ENCODE measurements around the gene UBA52. TPM values are rescaled to one million over a fixed set of nuclear protein-coding genes. Genes with fewer than 3 reads are reported as not detected.

Gene UBA52
- total and polyA plus RNA-seq, 2 donors (not counting 1 experiment from before 2014, with no cell fraction given): 917 to 1,018 TPM

DNA sequence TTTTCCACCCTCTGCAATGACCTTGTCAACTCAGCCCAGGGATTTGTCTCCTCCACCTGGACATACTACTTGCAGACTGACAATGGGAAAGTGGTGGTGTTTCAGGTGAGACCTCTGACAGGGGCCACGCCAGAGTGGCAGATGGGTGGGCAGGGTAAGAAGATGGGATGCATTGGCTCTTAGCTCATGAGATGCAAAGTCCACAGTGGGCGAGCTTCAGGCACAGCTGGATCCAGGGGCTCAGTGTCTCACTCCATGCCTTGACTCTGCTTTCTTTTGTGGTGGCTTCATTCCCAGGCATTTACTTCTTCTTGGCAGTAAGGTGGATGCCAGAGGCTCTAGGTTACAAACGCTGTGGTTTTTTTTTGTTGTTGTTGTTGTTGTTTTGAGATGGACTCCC, 44.4 kb downstream of the UBA52 start:
- Histone ChIP-seq H3K27ac (ENCODE audit: insufficient read depth, low read length) (no peak overlapping the region), H3K27me3 (ENCODE audit: control insufficient read depth, insufficient read depth, low read length) (peaks cover 36% of the 10 kb centered on the region), H3K9ac (ENCODE audit: insufficient read depth, low read length) (no peak overlapping the region), H3K4me3 (replicated peaks in 1 of 4; ENCODE audit: control extremely low read depth in 1 of 4, insufficient read depth in 1 of 4, low read depth in 3 of 4, low read length in 4 of 4) (no peak overlapping the region), H2AFZ (ENCODE audit: low read length) (no peak overlapping the region), H4K20me1 (ENCODE audit: control insufficient read depth, extremely low read depth, insufficient read depth, low read length) (no peaks in the 10 kb centered on the region), H3K4me2 (ENCODE audit: extremely low read depth, insufficient read depth, low read length) (no peak overlapping the region), H3K79me2 (ENCODE audit: control insufficient read depth, insufficient read depth, low read length) (no peaks in the 10 kb centered on the region), H3K9me3 (ENCODE audit: control insufficient read depth, insufficient read depth, low read depth, low read length) (no peaks in the 10 kb centered on the region), H3K4me1 (ENCODE audit: control insufficient read depth, extremely low read depth, insufficient read depth, low read length) (no peaks in the 10 kb centered on the region), H3K36me3 (ENCODE audit: control insufficient read depth, insufficient read depth, low read length) (no peaks in the 10 kb centered on the region)
- no peak for DNase-seq (ENCODE audit: low read depth in 2 of 2)
- TF ChIP-seq, protein P1, sequence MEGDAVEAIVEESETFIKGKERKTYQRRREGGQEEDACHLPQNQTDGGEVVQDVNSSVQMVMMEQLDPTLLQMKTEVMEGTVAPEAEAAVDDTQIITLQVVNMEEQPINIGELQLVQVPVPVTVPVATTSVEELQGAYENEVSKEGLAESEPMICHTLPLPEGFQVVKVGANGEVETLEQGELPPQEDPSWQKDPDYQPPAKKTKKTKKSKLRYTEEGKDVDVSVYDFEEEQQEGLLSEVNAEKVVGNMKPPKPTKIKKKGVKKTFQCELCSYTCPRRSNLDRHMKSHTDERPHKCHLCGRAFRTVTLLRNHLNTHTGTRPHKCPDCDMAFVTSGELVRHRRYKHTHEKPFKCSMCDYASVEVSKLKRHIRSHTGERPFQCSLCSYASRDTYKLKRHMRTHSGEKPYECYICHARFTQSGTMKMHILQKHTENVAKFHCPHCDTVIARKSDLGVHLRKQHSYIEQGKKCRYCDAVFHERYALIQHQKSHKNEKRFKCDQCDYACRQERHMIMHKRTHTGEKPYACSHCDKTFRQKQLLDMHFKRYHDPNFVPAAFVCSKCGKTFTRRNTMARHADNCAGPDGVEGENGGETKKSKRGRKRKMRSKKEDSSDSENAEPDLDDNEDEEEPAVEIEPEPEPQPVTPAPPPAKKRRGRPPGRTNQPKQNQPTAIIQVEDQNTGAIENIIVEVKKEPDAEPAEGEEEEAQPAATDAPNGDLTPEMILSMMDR (conservative IDR thresholded peaks at IDR 0.05 in 1 of 2, IDR thresholded peaks at IDR 0.05 in 1 of 2; ENCODE audit: low read depth in 1 of 2, low read length in 2 of 2): no peak
- no peak for TF ChIP-seq EZH2 (IDR thresholded peaks at IDR 0.05; ENCODE audit: low read length, missing control alignments)

DNA sequence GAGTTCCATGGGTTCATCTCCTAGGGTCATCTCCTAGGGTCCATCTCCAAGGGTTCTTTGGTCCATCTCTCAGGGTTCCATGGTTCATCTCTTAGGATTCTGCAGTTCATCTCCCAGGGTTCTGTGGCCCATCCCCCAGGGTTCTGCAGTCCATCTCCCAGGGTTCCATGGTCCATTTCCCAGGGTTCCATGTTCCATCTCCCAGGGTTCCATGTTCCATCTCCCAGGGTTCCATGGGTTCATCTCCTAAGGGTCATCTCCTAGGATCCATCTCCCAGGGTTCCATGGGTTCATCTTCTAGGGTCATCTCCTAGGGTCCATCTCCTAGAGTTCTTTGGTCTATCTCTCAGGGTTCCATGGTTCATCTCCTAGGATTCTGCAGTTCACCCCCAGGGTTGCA, 45.9 kb downstream of the UBA52 start:
- H3K9me3 ChIP-seq (ENCODE audit: control insufficient read depth, insufficient read depth, low read depth, low read length): no peaks in the 10 kb centered on the region
- TF ChIP-seq, protein P1 (conservative IDR thresholded peaks at IDR 0.05 in 1 of 2, IDR thresholded peaks at IDR 0.05 in 1 of 2; ENCODE audit: low read depth in 1 of 2, low read length in 2 of 2): no peak
- TF ChIP-seq EZH2 (IDR thresholded peaks at IDR 0.05; ENCODE audit: low read length, missing control alignments): no peak

GRCh38 chr19:18618236-18618635, 46.6 kb downstream of the UBA52 start:
- TF ChIP-seq, protein P1 (conservative IDR thresholded peaks at IDR 0.05 in 1 of 2, IDR thresholded peaks at IDR 0.05 in 1 of 2; ENCODE audit: low read depth in 1 of 2, low read length in 2 of 2): no peak
- TF ChIP-seq EZH2 (IDR thresholded peaks at IDR 0.05; ENCODE audit: low read length, missing control alignments): no peak
- H3K4me1 ChIP-seq (ENCODE audit: control insufficient read depth, extremely low read depth, insufficient read depth, low read length): no peaks in the 10 kb centered on the region
- H3K36me3 ChIP-seq (ENCODE audit: control insufficient read depth, insufficient read depth, low read length): no peaks in the 10 kb centered on the region
- no peaks in the 10 kb centered on the region for H3K79me2 ChIP-seq (ENCODE audit: control insufficient read depth, insufficient read depth, low read length)
- H3K9ac ChIP-seq (ENCODE audit: insufficient read depth, low read length): no peak overlapping the region
- no peak overlapping the region for H3K4me3 ChIP-seq (replicated peaks in 1 of 4; ENCODE audit: control extremely low read depth in 1 of 4, insufficient read depth in 1 of 4, low read depth in 3 of 4, low read length in 4 of 4)
- H3K4me2 ChIP-seq (ENCODE audit: extremely low read depth, insufficient read depth, low read length): no peak overlapping the region
- H2AFZ ChIP-seq (ENCODE audit: low read length): no peak overlapping the region
- DNase-seq (ENCODE audit: low read depth in 2 of 2): no peak
- H4K20me1 ChIP-seq (ENCODE audit: control insufficient read depth, extremely low read depth, insufficient read depth, low read length): no peaks in the 10 kb centered on the region
- peaks cover 16% of the 10 kb centered on the region for H3K27me3 ChIP-seq (ENCODE audit: control insufficient read depth, insufficient read depth, low read length)
- H3K27ac ChIP-seq (ENCODE audit: insufficient read depth, low read length): no peak overlapping the region
- no peaks in the 10 kb centered on the region for H3K9me3 ChIP-seq (ENCODE audit: control insufficient read depth, insufficient read depth, low read depth, low read length)

More for the DNA sequence above, 45.9 kb downstream of the UBA52 start:
- H3K9ac ChIP-seq (ENCODE audit: insufficient read depth, low read length): no peak overlapping the region
- peaks cover 23% of the 10 kb centered on the region for H3K27me3 ChIP-seq (ENCODE audit: control insufficient read depth, insufficient read depth, low read length)
- no peaks in the 10 kb centered on the region for H3K4me1 ChIP-seq (ENCODE audit: control insufficient read depth, extremely low read depth, insufficient read depth, low read length)
- DNase-seq (ENCODE audit: low read depth in 2 of 2): no peak
- no peaks in the 10 kb centered on the region for H3K36me3 ChIP-seq (ENCODE audit: control insufficient read depth, insufficient read depth, low read length)
- no peak overlapping the region for H3K27ac ChIP-seq (ENCODE audit: insufficient read depth, low read length)
- H4K20me1 ChIP-seq (ENCODE audit: control insufficient read depth, extremely low read depth, insufficient read depth, low read length): no peaks in the 10 kb centered on the region
- no peak overlapping the region for H2AFZ ChIP-seq (ENCODE audit: low read length)
- no peaks in the 10 kb centered on the region for H3K79me2 ChIP-seq (ENCODE audit: control insufficient read depth, insufficient read depth, low read length)
- no peak overlapping the region for H3K4me2 ChIP-seq (ENCODE audit: extremely low read depth, insufficient read depth, low read length)
- H3K4me3 ChIP-seq (replicated peaks in 1 of 4; ENCODE audit: control extremely low read depth in 1 of 4, insufficient read depth in 1 of 4, low read depth in 3 of 4, low read length in 4 of 4): no peak overlapping the region

Measured in fibroblast of lung (primary cell).